GM19193 (cell line): Measurements from ENCODE around the gene KNSTRN.

Experiments
- POLR2A ChIP-seq: IDR thresholded peaks from 4 replicates; pipeline ENCODE4 v1.6.1; 2011; ENCODE audit not compliant: insufficient read depth, insufficient read length; ENCODE audit errors: extremely low read depth

KNSTRN gene

DNA sequence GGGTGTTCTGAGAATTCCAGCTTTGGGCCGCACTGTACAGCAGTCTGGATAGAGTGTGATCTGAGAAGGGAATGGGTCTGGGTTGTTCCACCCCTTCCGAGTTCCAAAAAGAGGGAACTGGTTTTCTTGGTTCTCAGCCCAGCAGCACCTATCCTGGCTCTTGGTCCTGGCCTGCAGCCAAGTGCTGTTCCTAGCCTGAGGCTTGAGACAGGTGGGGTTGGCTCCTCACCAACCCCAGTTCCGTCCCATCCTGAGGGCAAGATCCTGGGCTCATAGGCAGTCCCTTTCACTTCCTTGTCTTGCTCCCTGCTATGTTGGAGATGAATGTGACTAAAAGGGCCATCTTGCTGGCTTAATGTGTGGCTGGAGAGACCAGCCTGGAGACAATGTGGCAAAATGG is 38.3 kb downstream of the KNSTRN start:
- TF ChIP-seq POLR2A = no peak

DNA sequence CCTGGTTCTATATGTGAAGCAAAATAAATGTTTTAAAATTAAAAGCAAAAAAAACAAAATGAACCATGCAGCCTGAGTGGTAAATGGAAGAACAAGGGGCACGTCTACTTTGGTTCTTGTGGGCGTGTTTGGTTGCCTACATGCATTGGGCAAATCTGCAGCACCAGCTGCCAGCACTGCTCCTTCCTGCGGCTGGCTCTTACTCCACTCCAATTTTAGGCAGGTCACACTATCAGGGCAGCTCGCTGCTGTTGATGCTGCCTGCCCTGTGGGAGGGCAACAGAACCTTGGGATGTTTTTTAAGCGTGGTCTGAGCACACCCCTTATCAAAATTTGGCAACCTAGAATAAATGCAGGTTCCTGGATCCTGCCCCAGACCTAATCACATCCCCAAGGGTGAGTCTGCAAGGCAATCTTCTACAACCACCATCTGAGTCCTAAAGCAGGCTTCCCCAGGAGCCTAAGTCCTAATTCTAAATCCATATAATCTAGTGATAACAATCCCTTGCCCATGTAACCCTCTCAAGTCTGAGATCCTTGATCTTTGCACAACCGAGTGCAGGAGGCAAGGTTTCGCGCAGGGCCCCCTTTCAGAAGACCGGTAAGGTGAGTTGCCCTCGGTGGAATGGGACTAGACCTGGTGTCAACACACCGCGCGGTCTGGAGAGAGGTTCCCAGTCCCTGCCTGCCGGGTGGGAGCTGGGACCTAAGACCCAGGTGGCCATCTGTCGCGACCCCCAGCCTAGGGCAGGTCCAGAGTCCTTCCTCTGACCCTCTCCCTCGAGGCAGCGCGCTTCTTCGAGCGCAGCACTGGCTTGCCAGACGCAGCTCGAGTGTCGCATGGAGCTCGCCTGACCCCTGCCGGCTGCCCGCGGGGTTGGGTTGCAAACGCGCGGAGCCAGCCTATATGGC is 39.0 kb downstream of the KNSTRN start:
- no peak for TF ChIP-seq POLR2A

DNA sequence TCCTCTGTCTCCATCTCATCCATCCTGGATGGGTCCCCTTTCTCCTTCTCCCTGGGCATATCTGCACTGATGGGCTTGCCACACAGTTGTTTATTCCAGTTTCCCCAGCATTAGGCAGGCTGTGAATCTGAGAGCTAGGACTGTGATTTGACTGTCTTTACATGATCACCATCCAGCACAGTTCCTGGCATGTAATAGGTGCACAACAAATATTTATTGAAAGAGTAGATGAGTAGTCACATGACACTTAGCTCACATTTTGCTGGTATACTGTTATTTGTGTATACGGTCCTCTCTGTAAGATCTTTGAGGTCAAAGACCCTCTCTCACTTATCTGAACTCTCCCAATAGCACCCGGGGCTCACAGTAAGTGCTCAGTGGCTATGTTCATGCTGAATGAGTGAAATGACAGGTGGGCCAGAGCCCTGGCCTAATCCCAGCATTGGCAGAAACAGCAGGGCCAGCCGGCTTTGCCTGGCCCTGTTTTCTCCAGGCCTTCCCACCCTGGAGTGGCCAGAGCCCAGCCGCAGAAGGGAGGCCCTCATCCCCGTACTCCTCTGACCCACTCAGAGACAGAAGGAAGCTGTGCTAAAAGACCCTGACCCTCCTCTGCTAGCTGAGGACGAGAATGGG is 42.1 kb downstream of the KNSTRN start:
- TF ChIP-seq POLR2A = no peak

DNA sequence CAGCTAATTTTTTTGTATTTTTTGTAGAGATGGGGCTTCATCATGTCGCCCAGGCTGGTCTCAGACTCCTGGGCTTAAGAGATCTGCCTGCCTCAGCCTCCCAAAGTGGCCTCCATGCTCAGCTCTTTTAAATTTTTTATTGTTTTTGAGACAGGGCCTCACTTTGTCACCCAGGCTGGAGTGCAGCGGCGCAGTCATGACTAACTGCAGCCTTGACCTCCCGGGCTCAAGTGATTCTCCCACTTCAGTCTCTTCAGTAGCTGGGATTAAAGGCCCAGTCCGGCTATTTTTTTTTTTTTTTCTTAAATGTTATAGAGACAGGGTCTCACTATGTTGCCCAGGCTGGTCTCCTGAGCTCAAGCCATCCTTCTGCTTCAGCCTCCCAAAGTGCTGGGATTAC is 43.2 kb downstream of the KNSTRN start:
- no peak for TF ChIP-seq POLR2A

DNA sequence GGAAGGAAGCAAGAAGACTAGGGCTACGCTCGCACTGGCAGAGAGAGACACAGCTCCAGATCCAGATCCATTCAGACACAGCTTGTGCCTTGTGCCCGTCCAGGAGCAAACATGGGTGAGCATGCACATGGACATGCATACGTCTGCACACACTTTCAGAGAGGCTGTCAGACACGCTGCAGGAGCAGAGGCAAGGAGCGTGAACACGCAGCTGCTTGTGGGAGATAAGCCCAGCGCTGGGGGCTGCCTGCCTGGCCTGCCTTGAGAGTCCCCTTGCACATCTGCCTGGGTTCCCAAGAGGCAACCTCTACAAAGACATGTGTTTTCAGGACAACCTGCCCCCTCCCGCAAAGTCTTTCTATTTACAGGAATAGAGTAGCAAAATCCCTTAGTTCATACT is 44.7 kb downstream of the KNSTRN start:
- no peak for TF ChIP-seq POLR2A

DNA sequence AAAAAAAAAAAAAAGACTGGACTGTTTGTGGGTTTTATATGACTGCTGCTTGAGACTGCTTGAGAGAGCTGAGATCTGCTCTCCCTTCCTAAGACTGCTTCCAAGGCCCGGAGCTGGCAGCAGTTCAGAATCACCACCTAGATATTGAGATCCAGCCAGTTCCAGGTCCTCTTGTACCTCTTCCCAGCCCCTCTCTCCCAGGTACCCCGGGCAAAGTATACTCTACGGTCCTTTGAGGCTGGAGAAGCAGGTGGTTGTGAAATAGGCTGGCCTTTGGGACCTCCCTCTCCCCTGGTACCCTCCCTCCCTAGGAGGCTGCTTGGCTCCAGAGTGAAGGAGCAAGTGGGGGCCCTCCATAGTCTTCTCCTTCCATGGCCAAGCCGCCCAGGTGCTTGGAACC is 45.7 kb downstream of the KNSTRN start:
- no peak for TF ChIP-seq POLR2A

DNA sequence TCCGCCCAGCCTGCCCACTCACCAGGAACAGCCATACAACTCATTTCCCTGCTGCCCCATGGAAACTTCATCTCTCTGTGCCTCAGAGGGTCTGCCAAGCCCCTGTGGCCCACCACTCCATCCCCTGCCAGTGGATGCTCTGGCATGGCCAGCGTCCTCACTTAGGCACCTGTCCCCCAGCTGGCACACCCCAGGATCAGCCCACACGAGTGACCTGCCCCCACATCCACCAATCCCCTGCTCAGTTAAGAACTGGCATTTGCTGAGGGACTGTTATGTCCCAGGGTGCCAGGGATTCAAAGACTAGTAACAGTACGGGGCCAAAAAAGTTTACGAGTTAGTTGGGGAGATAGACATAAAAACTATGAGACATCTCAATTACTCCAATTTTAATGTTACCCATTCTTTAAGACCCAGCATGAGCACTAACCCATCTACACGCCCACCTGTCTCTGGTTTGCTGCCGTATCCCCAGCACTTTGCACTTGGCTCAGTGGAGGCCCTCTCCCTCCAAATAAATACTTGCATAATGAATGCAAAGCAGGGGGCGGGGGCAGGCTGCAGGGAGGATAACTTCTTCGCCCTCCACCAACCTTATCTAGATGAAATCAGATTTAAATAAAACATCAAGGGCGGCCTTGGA is 46.7 kb downstream of the KNSTRN start:
- TF ChIP-seq POLR2A = no peak

DNA sequence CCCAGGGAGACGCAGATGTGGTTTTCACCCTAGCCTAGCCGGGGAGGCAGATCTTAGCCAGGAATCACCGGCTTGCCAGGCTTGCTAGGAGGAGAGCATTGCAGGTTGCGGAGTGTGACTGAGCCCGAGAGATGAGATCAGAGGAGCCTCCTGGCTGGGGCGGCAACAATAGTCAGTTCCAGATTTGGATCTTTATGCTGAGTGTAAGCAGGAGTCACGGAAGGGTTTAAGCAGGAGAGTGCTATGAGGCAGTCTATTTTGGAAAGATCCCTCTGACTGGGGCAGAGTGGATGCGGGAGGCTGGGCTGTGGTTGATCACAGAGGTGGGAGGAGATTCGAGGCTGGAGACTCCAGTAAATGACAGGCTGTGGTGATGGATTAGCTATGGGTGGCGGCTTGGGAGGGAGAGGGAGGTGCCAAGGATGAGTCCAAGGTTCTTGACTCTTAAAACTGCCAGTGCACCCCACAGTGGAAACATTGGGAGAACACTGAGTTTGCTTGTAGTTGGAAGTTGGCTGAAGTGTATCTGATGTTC is 47.8 kb downstream of the KNSTRN start:
- TF ChIP-seq POLR2A = no peak

DNA sequence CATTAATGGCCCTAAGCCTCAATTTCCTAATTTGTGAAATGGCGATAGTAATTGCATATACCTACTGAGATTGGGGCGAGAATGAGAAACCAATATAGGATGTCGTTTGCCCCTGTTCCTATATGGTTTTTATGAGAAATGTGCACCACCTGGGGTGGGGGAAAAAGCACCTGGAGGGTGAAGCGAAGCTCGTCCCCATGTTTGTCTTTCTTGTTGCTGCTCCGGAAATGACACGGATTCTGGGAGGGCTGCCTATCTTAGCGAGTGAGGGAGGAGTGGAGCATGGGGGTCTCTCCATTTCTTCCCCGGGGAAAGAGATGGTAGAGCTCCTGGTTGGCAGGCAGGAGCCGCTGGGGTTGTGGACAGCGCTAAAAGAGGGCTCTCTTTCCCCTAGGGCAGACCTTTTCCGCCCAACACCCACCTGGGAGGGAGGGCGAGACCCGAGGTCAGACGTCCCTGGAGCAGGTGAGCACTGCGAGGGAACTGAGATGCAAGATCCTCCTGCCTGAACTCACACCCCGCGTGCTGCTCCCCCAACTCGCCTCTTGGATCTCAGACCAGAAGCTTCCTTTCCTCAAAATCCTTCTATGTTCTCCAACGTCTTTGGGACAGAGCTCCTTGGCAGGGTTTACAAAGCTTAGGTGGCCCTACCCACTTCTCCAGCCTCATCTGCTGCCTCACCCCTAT is 52.6 kb downstream of the KNSTRN start:
- TF ChIP-seq POLR2A = no peak

DNA sequence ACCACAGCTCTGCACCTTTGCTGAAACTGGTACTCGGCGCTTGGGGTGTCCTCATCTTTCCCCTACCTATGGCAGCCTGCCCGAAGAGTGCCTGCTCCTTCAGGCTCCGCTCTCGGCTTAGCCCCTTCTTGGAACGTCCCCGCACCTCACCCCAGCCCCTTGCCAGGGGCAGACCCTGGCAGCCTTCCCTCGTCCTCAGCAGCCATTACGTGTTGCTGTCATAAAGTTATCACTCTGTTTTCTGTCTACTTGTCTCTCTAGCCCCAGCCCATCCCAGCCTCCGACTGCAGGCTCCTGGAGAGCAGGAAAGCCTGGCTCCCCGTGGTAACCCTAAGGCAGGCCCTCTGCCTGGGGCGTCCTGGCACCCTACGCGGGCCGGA is 53.2 kb downstream of the KNSTRN start:
- no peak for TF ChIP-seq POLR2A

DNA sequence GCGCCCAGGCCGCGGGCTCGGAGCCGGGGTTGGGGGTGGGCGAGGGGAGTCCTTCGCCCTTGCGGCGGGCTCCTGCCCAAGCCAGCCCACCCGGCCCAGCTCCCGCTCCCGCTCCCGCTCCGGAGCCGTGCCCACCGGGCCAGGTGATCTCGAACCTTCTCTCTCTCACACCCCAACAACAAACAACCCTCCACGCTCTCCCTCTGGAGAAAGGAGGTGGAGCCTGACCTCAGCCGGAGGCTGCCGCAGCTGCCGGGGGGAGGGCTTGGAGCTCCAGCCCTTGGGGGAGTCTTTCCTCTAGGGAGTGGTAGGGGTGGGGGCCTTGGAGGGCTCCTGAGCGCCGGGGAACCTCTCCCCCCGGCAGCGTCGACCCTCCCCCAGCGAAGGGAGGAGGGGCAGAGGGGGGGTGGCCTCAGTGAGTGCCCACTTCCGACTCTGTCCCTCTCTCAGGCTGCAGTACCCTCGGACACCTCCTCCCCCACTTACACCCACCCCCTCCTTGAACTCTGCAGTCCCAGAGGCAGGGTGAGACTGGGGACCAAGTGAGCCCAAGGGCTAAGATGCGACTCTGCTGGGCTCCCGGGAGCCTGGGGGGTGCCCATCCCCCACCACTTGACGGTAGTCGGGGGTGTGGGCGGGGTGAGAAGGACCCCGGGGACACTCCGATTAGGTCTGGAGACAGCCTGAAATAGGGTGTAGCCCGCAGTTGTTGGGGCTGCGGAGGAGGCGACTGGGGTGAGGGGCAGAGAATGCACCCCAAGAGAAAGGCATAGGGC is 53.8 kb downstream of the KNSTRN start:
- no peak for TF ChIP-seq POLR2A

DNA sequence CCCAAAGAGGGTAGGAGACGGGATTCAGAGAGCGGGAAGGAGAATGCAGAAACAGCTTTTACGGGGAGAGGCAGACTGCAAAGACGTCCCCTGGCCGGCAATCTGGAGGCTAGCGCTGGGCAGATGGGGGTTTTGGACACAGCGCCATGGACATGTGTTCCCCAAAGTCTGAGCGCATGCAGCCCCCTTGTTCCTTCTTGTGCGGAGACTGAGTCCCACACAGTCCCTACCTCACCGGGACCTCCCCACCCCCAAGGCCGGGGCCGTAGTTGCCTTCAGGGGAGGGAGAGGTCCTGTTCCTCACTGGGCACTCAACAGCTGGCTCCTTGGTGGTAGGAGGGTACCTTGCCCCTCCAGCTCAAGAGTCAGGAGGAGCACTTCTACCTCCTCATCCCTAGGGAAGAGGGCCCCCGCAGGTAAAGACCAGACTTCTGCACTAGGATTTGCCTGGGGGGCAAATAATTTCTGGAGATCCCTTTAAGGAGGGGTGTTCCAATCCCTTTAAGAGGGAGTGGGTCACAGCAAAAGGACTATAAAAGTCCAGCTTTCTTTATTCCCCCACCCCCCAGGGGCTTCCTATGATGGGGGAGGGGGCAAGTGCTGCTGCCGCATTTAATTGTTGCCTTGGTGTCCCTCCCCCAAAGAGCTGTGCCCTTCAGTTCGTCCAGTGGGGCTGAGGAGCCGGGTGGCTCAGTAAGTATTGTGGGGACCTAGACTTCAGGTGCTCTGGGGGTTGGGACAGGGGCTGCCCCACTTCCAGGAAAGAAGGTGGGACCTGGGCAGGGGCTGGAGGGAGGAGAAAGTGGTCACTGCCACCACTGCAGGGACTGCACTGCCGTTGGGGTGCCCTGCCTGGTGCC is 54.6 kb downstream of the KNSTRN start:
- no peak for TF ChIP-seq POLR2A
